ENCODE measurements around the gene SH3RF2.

SH3RF2 gene

DNA sequence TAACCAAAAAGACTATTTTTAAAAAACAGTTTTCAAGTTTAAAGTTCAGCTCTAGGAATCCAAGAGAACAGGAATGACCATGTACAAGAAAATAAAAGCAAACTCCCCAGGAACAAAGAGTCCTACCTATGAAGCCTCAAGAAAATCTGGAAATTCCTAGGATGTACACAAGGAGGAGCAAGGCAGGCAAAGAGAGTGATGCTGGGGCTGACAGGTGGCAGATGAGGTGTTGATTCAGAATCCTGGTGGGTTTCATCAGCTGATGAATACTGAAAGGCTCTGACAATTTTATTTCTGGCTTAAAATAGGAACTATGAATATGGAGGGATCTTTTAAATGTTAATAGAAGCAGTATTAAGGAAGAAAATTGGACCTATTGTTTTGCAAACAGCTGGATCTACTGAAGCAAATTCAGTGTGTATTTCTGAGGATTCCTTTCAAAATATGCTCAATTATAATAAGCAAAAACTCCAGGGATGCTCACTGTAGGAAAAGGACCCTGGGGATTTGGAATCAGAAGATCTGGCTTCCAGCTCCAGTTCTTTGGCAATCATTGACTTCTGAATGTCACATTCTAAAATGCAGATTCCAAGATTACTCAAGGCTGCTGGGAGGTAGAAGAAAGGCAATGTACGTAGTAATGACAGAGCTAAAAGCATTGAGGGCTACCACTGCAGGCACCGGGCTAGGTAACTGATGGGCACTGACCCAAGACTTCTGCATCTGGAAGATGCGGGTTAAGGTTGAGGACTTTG, 28.0 kb upstream of the SH3RF2 start:
- H3K9ac ChIP-seq (ENCODE audit: low read depth, low read length): no peak overlapping the region
- H3K79me2 ChIP-seq (ENCODE audit: insufficient read depth, low read length): no peaks in the 10 kb centered on the region
- DNase-seq (no peak), ATAC-seq (ENCODE audit: insufficient read depth, low read depth) (no peak)
- H3K4me1 ChIP-seq (ENCODE audit: insufficient read depth, low read length): no peaks in the 10 kb centered on the region
- no peaks in the 10 kb centered on the region for H3K36me3 ChIP-seq (ENCODE audit: insufficient read depth, low read length)
- H3K4me3 ChIP-seq (ENCODE audit: low read depth in 1 of 2, low read length in 2 of 2): no peak overlapping the region
- H4K20me1 ChIP-seq (ENCODE audit: insufficient read depth, low read length): no peaks in the 10 kb centered on the region
- peaks cover 15% of the 10 kb centered on the region for H3K27me3 ChIP-seq (ENCODE audit: insufficient read depth, low read length, poor library complexity)
- H3K4me2 ChIP-seq (ENCODE audit: insufficient read depth, low read length): no peak overlapping the region
- TF ChIP-seq EZH2 (IDR thresholded peaks at IDR 0.05; ENCODE audit: borderline replicate concordance, low read depth, low read length, severe bottlenecking): no peak
- TF ChIP-seq, protein P1, sequence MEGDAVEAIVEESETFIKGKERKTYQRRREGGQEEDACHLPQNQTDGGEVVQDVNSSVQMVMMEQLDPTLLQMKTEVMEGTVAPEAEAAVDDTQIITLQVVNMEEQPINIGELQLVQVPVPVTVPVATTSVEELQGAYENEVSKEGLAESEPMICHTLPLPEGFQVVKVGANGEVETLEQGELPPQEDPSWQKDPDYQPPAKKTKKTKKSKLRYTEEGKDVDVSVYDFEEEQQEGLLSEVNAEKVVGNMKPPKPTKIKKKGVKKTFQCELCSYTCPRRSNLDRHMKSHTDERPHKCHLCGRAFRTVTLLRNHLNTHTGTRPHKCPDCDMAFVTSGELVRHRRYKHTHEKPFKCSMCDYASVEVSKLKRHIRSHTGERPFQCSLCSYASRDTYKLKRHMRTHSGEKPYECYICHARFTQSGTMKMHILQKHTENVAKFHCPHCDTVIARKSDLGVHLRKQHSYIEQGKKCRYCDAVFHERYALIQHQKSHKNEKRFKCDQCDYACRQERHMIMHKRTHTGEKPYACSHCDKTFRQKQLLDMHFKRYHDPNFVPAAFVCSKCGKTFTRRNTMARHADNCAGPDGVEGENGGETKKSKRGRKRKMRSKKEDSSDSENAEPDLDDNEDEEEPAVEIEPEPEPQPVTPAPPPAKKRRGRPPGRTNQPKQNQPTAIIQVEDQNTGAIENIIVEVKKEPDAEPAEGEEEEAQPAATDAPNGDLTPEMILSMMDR (IDR thresholded peaks at IDR 0.05; ENCODE audit: borderline replicate concordance, extremely low read depth, low read length, poor library complexity, severe bottlenecking): no peak
- no peaks in the 10 kb centered on the region for H3K9me3 ChIP-seq (ENCODE audit: insufficient read depth, low read length, severe bottlenecking)
- H3K27ac ChIP-seq (ENCODE audit: low read length): no peak overlapping the region
- H2AFZ ChIP-seq (ENCODE audit: low read depth, low read length): no peak overlapping the region

DNA sequence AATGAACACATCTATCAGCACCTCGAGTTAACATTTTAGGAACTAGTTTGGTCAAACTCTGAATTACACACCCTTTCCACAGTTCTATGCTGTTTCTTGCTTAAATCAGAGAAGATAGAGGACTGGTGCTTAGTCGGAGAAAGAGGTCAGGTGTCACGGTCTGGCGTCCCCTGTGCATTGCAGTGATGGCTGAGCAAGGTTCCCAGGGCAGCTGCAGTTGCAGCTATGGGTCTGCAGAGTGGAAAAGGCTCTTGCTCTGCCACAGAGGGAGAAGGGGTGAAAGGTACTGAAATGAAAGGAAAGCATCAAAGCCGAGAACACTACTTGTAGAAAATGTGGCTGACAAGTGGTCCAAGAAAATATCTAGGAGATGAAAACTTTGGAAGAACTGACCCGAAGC, 25.2 kb upstream of the SH3RF2 start:
- no peaks in the 10 kb centered on the region for H3K79me2 ChIP-seq (ENCODE audit: insufficient read depth, low read length)
- ATAC-seq (ENCODE audit: insufficient read depth, low read depth): no peak

DNA sequence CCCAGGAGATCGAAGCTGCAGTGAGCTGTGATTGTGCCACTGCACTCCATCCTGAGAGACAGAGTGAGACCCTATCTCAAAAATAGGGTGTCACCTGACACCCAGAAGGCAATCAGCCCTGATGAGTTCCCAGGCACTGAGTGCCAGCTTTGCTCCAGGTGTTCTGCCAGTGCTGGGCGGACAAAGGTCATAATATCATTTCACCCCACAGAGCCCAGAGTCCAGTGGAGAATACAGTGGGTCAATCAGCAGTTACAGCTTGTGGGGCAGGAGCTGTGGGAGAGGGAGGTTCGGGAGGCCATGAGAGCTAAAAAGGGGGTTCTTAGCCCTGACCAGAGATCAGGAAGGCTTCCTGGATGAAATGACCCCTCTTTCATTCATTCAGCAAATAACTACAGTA, 24.4 kb upstream of the SH3RF2 start:
- H3K9me3 ChIP-seq (ENCODE audit: insufficient read depth, low read length, severe bottlenecking): no peaks in the 10 kb centered on the region
- ATAC-seq (ENCODE audit: insufficient read depth, low read depth) (no peak), DNase-seq (no peak)
- no peak overlapping the region for H3K4me2 ChIP-seq (ENCODE audit: insufficient read depth, low read length)
- H3K36me3 ChIP-seq (ENCODE audit: insufficient read depth, low read length): no peaks in the 10 kb centered on the region
- H3K79me2 ChIP-seq (ENCODE audit: insufficient read depth, low read length): no peaks in the 10 kb centered on the region
- no peaks in the 10 kb centered on the region for H4K20me1 ChIP-seq (ENCODE audit: insufficient read depth, low read length)
- H2AFZ ChIP-seq (ENCODE audit: low read depth, low read length): no peak overlapping the region
- TF ChIP-seq, protein P1 (IDR thresholded peaks at IDR 0.05; ENCODE audit: borderline replicate concordance, extremely low read depth, low read length, poor library complexity, severe bottlenecking): no peak
- no peak for TF ChIP-seq EZH2 (IDR thresholded peaks at IDR 0.05; ENCODE audit: borderline replicate concordance, low read depth, low read length, severe bottlenecking)
- no peaks in the 10 kb centered on the region for H3K4me1 ChIP-seq (ENCODE audit: insufficient read depth, low read length)
- peaks cover 11% of the 10 kb centered on the region for H3K27me3 ChIP-seq (ENCODE audit: insufficient read depth, low read length, poor library complexity)
- no peak overlapping the region for H3K4me3 ChIP-seq (ENCODE audit: low read depth in 1 of 2, low read length in 2 of 2)
- H3K27ac ChIP-seq (ENCODE audit: low read length): no peak overlapping the region
- H3K9ac ChIP-seq (ENCODE audit: low read depth, low read length): no peak overlapping the region

More for the DNA sequence above, 25.2 kb upstream of the SH3RF2 start:
- H3K27ac ChIP-seq (ENCODE audit: low read length): no peak overlapping the region
- H3K4me1 ChIP-seq (ENCODE audit: insufficient read depth, low read length): no peaks in the 10 kb centered on the region
- no peak overlapping the region for H3K9ac ChIP-seq (ENCODE audit: low read depth, low read length)
- no peak overlapping the region for H2AFZ ChIP-seq (ENCODE audit: low read depth, low read length)
- DNase-seq: no peak
- no peak for TF ChIP-seq EZH2 (IDR thresholded peaks at IDR 0.05; ENCODE audit: borderline replicate concordance, low read depth, low read length, severe bottlenecking)
- TF ChIP-seq, protein P1 (IDR thresholded peaks at IDR 0.05; ENCODE audit: borderline replicate concordance, extremely low read depth, low read length, poor library complexity, severe bottlenecking): no peak
- H3K36me3 ChIP-seq (ENCODE audit: insufficient read depth, low read length): no peaks in the 10 kb centered on the region
- no peak overlapping the region for H3K4me3 ChIP-seq (ENCODE audit: low read depth in 1 of 2, low read length in 2 of 2)
- peaks cover 11% of the 10 kb centered on the region for H3K27me3 ChIP-seq (ENCODE audit: insufficient read depth, low read length, poor library complexity)
- no peak overlapping the region for H3K4me2 ChIP-seq (ENCODE audit: insufficient read depth, low read length)
- H3K9me3 ChIP-seq (ENCODE audit: insufficient read depth, low read length, severe bottlenecking): no peaks in the 10 kb centered on the region
- no peaks in the 10 kb centered on the region for H4K20me1 ChIP-seq (ENCODE audit: insufficient read depth, low read length)

Data from DND-41 (cell line).